AG09319 (cell line): ENCODE results near the gene MT3.

Source experiments
- DNase-seq: peaks from one replicate; pipeline ENCODE4 v3.0.0-alpha.2; 2010; ENCODE audit warnings: low read depth; ENCODE audit errors: extremely low read depth
- TF ChIP-seq, protein P1 (sequence below): IDR thresholded peaks from 2 replicates; pipeline ENCODE4 v1.5.1; 2011; ENCODE audit warnings: low read depth, mild to moderate bottlenecking, inconsistent platforms, low read length, moderate library complexity

The MT3 gene

DNA sequence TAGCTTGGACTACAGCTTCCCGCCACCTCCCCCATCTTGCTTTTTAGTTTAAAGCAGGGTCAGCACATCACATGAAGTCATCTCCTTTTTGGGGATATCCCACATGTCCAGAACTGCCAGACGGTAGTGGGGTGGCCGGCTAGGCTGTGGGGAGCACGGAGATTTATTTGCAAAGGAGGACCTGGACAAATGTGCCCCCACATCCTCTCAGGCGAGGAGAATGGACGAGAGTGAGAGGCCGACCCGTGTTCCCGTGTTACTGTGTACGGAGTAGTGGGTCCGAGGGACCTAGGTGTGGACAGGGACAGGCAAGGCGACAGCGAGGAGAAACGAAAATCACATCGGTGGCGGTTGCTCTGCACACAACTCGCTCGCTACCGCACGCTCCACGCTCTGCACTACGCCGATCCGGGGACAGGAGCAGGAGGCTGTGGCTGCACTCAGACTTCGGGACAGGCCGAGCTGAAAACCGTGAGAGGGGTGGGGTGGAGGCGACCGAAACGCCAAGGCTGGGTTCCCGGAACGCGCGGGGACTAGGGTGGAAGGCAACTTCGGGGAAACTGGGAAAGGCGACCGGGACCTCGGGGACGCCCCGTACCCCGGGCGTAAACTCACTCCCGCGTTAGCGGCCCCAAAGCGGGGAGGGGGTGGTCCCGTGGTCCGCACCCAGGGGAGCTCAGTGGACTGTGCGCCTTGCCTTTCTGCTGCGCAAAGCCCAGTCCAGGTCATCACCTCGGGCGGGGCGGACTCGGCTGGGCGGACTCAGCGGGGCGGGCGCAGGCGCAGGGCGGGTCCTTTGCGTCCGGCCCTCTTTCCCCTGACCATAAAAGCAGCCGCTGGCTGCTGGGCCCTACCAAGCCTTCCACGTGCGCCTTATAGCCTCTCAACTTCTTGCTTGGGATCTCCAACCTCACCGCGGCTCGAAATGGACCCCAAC, 48.8 kb downstream of the MT3 start, which contains the start of gene MT1A:
TSS of gene MT1A (plus strand) at position 853 of the 937 bp plus-strand sequence. CDS start at position 926, 73 bp downstream.
- TF ChIP-seq, protein P1, sequence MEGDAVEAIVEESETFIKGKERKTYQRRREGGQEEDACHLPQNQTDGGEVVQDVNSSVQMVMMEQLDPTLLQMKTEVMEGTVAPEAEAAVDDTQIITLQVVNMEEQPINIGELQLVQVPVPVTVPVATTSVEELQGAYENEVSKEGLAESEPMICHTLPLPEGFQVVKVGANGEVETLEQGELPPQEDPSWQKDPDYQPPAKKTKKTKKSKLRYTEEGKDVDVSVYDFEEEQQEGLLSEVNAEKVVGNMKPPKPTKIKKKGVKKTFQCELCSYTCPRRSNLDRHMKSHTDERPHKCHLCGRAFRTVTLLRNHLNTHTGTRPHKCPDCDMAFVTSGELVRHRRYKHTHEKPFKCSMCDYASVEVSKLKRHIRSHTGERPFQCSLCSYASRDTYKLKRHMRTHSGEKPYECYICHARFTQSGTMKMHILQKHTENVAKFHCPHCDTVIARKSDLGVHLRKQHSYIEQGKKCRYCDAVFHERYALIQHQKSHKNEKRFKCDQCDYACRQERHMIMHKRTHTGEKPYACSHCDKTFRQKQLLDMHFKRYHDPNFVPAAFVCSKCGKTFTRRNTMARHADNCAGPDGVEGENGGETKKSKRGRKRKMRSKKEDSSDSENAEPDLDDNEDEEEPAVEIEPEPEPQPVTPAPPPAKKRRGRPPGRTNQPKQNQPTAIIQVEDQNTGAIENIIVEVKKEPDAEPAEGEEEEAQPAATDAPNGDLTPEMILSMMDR: no peak

DNA sequence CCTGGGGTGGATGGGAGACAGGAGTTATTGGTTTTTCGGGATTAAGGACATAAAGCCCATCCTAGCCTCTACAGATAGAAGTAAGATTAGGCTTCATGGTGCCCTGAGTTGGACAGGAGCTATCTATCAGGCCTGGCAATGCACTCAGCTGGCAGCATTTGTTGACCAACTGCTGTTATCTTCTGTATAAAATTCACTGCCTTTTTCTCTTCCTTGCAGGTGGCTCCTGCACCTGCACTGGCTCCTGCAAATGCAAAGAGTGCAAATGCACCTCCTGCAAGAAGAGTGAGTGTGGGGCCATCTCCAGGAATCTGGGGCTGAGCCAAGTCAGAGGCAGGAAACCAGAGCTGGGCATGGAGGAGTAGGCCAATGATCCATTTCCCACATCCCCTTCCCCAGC, 49.7 kb downstream of the MT3 start:
- DNase-seq: no peak
- TF ChIP-seq, protein P1: no peak

More for the DNA sequence above, 48.8 kb downstream of the MT3 start, which contains the start of gene MT1A:
- DNase-seq: no peak

DNA sequence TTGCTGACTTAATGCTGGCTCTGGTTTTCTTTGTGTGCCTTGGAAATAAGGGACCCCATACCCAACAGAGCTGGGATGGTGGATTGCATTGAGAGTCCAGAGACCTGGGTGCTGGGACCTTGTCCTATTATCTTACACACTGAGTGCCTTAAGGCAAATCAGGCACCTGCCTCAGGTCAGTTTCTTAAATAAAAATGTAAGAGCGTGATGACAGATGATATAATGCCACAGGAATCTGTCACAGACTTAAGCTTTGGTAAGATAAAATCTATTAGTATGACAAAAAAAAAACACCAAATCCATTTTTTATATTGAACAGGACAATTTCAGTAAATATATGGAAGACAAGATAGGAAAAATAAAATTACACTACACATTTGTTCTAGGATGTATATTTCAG, 50.7 kb downstream of the MT3 start:
- TF ChIP-seq, protein P1: no peak
- no peak for DNase-seq
